Activated gamma-delta T cell treated with Interleukin-2 at 50 U/mL for 16 hours (primary cell): ENCODE data around the gene PPME1.

Experiments used
- DNase-seq: peaks from one replicate; pipeline ENCODE4 v3.0.0-alpha.2; 2020

PPME1 gene

DNA sequence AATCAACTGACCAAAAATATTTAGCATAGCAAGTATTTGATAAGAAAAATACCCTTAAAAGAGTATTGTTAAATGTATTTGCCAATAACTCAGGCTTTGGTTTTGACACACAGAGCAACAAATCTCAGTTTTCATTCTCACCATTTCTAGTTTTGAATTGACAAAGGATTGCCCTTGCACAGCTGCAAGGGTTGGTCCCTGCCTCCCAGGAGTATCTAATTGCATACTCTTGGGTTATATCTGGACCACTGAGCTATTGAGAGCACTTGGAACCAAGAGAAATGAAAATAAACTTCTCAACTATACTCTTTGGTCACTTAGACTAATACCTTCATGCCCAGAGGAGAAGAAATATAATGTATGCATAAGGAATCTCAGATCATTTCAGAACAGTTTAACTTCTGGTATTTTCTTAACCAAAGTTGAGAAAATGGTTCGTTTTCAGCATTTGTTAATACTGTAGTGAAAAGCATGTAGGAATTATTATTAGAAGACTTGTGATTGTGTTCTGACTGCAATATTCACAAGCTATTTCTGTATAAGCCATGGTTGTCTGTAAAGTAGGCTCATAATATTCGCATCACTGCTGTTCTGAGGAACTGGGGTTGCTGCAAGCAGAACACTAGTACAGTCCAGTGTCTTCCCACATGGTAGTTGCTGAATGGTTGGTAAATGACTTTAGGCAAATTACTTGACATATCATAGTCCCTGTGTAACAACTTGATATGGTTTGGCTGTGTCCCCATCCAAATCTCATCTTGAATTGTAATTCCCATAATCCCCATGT lies 8.2 kb upstream of the PPME1 start:
- DNase-seq: no peak

- DNase-seq: no peak
Measured at GRCh38 chr11:74168838-74169237, 2.3 kb upstream of the PPME1 start.

DNA sequence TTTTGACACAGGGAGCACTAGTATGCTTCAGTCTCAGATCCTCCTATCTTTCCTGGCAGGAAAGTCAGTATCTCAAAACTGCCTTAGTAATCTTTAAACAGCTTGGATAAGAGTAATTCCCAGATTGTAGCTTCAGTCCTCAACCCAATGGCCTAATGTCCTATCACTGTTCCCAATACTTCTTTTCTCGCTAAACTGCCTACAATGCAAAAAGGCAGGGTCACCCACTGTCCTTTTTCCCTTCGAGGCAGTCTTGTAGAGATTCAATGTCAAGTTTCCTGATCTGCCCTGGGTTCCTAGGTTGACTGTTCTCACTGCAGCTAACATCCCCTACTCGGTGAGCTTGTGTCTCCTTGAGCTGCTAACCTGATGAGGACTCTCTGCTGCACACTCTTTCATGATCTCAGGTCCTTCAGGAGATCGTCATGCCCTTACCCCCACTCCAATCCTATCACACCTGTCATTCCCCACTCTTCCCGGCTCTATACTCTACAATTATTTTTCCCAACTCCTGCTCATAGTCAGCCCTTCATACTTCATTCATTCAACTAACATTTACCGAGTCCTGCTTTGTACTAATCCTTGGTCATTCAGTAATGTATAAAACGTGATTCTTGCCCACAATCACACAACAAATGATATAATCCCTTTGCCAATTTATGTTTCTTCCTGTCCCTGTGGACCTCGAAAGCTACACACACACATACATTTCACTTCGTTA lies 1.2 kb upstream of the PPME1 start:
- no peak for DNase-seq

DNA sequence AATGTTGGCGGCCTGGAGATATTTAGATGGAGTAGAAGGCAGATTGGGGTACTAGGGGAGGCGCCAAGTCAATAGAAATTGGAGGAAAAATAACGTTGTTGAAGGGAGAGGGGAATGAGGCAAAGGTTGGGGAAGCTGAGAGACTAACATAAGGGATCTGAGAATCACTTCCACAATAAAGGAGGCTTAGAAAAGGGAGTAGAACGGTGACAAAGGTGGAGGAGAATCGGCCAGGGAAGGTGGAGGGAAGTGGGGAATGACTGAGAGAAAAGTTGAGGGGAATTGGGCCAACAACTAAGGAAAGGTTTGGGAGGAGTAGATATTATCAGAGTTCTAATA lies 510 bp downstream of the PPME1 start:
- DNase-seq: no peak

- DNase-seq: no peak
Measured at GRCh38 chr11:74171997-74172396, 908 bp downstream of the PPME1 start.

- DNase-seq: no peak
Measured at GRCh38 chr11:74175920-74176319, 4.8 kb downstream of the PPME1 start.

DNA sequence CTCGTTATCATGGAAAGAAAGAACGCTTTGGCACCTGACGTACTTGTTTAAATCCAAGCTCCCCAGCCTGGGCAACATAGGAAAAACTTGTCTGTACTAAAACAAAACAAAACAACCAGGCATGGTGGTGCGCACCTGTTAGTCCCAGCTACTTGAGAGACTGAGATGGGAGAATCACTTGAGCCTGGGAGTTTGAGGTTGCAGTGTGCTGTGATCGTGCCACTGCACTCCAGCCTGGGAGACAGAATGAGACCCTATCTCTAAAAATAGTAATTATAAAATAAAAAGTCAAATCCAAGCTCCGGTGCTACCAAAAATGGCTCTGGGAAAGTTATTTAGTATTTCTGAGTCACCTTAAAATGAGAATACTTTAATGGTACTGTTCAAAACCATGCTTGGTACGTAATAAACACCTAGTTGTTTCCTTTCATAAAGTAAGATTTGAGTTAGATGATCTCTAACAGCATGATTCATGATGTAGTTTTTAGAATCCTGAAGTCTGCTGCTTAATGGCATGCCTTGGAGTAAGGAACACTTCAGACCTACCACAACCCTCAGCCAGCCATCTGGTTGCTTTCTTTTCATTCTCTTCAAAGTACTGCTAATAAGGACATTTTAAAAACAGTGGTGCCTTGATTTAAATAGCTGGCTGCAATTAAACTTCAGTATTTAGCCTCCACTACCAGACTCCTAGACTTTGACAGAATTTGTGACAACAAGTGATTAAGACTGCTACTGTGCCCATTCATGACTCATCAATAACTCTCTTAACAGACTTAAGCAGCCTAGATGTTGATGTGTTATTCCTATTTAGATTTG lies 8.4 kb downstream of the PPME1 start:
- no peak for DNase-seq

DNA sequence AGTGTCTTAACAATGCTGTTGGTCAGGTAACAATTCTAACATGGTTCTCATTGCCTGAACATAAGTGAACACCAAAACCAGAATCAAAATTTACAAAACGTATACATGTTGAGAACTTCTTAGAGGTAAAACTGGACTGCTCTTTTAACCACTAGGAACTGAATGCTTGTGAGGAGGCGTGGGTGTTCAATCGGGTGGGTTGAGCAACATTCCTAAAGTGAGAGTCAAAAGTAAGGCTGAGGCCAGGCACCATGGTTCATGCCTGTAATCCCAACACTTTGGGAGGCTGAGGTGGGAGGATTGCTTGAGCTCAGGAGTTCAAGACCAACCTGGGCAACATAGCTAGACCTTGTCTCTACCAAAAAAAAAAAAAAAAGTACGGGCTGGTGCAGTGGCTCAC lies 11.5 kb downstream of the PPME1 start:
- no peak for DNase-seq

DNA sequence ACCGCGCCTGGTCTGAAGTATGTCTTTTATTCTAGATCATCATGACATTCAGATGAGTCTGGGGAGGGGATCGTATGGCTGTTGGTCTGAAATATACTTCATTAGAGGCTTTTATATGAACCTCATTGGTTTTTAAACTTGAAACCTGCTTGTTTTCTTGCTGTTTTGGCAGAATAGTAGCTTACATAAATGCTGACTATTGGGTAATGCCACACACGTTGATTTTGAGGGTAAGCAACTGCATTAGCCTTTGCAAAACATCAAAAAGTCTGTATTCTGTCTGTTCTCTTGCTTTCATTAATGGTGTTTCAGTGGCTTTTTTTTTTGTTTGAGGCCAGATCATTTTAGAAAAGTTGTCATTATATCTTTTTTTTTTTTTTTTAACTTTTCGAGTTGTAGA lies 14.2 kb downstream of the PPME1 start:
- no peak for DNase-seq

DNA sequence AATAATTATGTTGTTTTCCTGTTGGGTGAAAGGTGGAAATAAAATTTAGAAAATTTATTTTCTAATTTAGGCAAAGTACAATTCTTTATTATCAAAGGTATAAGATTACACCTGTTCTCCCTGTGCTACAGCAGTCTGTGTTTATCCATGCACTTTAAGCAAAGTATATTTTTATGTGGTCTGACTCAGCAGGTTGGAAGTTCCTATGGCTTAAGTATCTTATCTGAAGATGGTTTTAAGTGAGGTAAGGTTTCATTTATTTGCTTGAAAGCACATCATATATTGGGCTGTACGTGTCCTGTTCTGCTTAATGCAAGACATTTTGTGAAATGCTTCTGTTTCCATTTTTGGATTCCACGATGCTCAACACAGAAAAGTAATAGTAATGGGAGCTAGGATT lies 14.6 kb downstream of the PPME1 start:
- DNase-seq: no peak

- no peak for DNase-seq
Measured at GRCh38 chr11:74195828-74196227, 24.7 kb downstream of the PPME1 start.

- DNase-seq: no peak
Measured at GRCh38 chr11:74196781-74197486, 25.8 kb downstream of the PPME1 start.

DNA sequence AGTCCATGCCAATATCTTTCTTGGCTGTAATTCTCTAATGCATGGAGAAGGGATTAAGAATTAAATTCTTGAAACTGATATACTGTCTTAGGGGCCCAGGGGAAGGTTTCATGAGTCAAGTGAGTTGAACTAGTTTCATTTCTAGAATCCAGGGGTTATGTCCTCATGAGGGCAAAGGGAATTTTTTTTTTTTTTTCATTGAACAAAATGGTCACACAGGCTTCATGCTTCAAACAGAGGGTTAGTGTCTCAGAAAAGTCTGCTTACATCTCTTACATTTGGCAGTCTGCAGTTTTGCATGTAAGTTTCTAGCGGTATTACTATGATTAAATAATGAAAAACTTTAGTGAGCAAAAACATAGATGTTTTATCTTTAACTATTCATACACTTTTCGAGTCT lies 32.9 kb downstream of the PPME1 start:
- DNase-seq: no peak

DNA sequence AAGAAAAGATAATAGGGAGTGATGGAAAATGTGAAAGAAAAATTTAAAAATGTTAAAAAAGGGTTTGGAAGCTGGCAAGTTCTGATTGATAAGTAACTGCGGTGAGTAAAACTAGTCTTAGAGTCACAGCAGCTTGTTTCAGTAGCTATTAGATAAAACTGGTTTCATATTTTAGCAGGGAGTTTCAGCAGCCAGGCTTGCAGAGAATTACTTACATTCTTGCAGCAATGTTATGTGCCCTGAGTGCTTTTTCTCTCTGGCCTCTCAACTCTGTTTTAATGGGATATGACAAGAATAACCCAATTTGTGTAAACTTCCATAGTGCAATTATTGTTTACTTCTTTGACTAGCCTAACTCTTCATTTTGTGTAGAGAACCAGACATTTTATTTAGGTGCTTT lies 33.6 kb downstream of the PPME1 start:
- DNase-seq: no peak

DNA sequence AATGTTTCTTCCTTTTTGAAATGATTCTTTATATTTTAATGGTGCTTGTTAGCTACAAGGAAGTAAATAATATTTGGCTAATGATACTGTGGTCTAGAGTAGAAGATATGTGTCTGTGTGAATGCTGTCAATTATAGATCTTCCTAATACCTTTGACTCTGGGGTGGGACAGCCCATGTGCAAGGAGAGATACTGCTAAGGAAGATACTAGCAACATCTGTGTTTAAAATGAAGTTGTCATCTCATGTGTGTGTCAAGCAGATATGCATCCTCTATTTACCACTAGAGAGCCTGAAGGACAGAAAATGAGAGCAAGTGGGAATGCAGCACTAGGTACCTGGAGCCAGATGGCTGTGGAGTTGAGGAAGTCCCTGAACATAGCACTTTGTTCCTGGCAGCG lies 34.1 kb downstream of the PPME1 start:
- no peak for DNase-seq

- no peak for DNase-seq
Measured at GRCh38 chr11:74206746-74207145, 35.7 kb downstream of the PPME1 start.

DNA sequence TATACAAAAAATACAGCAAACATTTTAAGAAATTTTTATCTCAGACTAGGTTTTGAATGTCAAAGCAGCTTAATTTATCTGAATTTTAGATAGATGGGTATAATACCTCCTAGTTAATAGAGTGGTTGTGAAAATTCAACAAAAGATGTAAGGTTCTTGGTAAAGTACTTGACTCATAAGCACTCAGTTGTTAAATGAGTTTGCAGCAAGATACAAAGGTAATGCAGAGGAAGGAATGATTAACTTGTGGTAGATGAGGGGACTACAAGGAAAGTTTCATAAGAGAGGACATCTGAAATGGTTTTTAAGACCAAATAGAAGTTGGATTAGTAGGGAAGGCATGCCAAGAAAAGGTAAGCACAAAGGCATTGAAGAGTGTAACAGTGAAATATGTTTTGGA lies 37.4 kb downstream of the PPME1 start:
- no peak for DNase-seq

GRCh38 chr11:74212533-74212932 lies 41.4 kb downstream of the PPME1 start:
- no peak for DNase-seq

DNA sequence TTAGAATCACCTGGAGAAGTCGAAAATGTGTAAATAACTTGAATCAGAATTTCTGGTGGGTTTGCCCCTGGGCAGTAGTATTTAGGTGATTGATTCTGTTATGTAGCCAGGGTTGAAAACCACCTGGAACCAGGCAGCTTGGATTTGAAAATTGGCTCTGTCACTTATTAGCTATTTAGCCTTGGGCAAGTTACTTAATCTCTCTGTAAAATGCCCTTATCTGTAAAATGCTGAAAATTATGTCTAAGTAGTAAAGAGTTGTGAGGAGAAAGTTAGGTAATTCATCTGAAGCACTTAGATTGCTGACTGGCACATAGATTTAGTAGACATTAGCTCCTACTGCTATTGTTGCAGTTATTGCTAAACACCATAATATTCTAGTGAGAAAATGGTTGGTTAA lies 49.3 kb downstream of the PPME1 start:
- DNase-seq: no peak

- DNase-seq: no peak
Measured at GRCh38 chr11:74221816-74222215, 50.7 kb downstream of the PPME1 start.

DNA sequence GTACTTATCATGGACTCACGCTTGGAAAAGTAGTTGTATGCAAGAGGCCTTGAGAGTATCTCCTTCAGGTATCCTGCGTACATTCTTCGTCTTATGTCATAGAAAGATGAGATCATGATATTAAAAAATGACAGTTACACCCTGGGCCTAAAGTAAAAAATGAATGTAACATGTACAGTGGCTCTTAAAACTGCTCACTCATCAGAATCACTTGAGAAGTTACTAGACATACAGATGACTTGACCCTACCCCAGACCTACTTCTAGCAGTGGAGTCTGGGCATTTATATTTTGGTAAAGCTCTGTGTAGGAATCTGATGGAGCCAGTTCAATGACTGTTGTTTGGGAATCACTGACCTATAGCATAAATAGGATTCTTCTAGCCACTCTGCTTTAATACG lies 54.5 kb downstream of the PPME1 start:
- DNase-seq: no peak

DNA sequence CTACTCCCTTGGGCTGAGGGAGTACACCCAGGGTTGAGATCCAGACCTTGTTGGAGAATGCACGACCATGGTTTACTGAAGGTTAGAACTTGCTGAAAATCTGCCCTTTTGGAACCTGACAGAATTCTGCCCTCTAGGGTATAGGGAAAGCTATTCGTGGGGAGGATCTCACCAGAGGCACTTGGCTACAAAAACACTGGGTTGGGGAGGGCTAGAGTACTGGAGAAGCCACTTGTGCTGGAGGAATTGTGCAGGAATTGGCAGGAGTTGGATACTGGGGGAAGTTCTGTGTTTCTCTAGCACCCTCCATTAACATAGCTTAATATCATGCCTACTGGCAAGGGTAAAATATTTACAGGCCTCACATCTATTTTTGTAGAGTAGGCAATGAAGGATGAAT lies 55.8 kb downstream of the PPME1 start:
- DNase-seq: no peak

DNA sequence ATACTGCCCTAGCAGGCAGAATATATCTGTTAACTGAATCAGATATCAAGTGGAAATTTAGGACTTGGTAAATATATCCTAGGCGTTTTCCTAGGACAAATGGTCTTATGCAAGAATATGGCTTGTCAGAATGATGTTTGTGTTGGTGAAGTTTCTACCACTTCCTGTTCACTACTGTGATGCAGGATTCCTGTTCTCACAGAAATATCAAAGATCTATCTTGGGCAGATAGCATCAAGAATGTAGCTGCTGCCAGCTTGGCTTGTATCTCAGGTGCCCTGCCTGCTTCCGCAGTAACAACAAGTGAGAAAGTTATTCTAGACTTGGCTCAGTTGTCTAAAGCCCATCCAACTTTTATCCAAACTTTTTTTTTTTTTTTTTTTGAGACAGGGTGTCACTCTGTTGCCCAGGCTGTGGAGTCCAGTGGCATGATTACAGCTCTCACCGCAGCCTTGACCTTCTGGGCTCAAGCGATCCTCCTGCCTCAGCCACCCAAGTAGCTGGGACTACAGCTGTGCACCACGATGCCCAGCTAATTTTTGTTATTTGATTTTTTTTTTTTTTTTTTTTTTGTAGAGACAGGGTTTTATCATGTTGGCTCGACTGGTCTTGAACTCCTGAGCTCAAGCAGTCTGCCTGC lies 61.3 kb downstream of the PPME1 start:
- DNase-seq: no peak
